Measurements from ENCODE around the gene SMAD6.

Gene SMAD6

GRCh38 chr15:66831801-66832390 is 129.9 kb downstream of the SMAD6 start:
- in situ Hi-C loops (cut with MboI; ENCODE audit: low pct_unique_long_range_greater_than_20kb, low sequenced_read_pairs, unreplicated experiment), result no loop called here

More at GRCh38 chr15:66831801-66832390, 129.9 kb downstream of the SMAD6 start:
- no peak for TF ChIP-seq CTCF (IDR thresholded peaks at IDR 0.05; ENCODE audit: extremely low read depth, insufficient read depth, missing control alignments)
- DNase-seq (ENCODE audit: low spot score), result no peak
